GM21390 (cell line): Measurements from ENCODE around the gene WDR76.
"Not testable (repeated sequence)": the region's sequence is repeated elsewhere in the genome, so short reads cannot be mapped to it uniquely, and the experiment has no call there.

Experiments
- ATAC-seq: cut with Tn5 transposase; IDR thresholded peaks from one replicate; pipeline ENCODE4 v1.9.1; 2021; ENCODE audit not compliant: unreplicated experiment

WDR76 gene

GRCh38 chr15:43815064-43815463, 11.7 kb upstream of the WDR76 start:
- not testable (repeated sequence) for ATAC-seq

DNA sequence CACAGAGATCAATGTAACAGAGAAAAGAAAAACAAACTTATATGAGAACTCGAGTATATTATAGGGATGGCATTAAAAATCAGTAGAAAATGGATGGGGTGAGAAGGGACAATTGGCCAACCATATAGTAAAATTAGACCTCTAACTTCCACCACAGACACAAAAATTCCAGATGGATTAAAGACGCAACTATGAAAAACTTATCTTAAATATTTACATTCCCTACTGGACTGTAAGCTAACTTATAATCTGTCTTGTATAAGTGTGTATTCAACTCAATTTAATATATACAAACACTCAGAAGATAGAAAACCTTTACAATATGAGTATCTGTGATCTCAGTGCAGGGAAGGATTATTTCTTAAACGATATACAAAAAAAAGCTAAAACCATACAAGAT, 5.3 kb upstream of the WDR76 start:
- ATAC-seq: no peak

DNA sequence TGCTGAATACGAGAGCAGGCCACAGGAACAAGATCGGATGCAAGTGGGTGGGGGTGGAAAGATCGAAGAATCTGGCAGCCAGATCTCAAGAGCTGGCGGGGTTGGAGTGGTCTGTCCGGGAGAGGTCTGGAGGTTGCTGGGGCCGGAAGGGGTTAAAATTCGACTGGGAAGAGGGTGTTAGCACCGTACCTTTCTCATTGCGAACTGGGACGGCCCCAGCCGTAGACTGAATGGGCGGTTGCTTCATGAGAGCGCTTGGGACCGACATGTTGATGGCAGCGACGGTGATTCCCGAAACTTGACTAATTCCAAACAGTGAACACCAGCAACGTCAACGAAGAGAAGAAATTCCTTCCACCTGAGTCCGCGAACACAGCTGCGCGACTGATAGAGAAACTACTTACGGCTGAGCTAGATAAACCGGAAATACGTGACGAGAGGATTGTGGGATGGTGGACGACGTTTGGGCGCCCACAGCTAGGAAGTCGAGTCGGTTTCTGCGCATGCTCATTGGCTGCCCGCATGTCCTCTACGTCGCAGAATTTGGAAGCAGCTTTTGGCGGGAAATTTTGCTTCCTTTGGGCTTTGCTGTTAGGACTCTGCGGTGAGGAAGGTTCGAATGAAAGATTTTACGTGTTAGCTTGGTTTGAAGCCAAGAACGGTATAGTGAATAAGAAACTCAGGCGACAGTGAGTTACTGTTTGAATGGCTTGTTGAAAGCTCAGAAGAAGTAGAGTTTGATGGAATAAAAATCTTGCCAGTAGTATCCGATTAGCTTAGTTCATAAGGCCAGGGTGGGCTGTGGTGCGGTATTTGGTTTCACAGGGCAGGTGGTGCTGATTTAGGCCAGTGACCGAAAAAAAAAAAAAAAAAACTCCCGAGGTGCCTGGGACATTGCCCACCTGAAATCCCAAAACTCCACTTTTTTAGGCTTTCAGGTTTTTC, 2.2 kb upstream of the WDR76 start, which contains the start of gene MFAP1:
TSS of gene MFAP1 (minus strand) at position 389 of the 945 bp plus-strand sequence. CDS start at position 268, 121 bp downstream.
- ATAC-seq: peak; percentile 78

DNA sequence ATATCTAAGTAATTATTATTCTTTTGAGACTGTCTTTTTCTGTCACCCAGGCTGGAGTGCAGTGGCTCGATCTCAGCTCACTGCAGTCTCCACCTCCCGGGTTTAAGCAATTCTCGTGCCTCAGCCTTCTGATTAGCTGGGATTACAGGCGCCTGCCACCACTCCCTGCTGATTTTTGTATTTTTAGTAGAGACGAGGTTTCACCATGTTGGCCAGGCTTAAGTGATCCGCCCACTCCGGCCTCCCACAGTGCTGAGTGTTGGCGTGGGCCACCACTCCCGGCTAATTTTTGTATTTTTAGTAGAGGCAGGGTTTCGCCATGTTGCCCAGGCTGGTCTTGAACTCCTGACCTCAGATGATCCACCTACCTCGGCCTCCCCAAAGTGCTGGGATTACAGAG, 1.5 kb upstream of the WDR76 start:
- ATAC-seq: not testable (repeated sequence)

- ATAC-seq: no peak
Measured at GRCh38 chr15:43826029-43826507, 734 bp upstream of the WDR76 start.

GRCh38 chr15:43828061-43828657, 1.4 kb downstream of the WDR76 start:
- ATAC-seq: no peak

GRCh38 chr15:43829951-43830540, 3.2 kb downstream of the WDR76 start:
- not testable (repeated sequence) for ATAC-seq

DNA sequence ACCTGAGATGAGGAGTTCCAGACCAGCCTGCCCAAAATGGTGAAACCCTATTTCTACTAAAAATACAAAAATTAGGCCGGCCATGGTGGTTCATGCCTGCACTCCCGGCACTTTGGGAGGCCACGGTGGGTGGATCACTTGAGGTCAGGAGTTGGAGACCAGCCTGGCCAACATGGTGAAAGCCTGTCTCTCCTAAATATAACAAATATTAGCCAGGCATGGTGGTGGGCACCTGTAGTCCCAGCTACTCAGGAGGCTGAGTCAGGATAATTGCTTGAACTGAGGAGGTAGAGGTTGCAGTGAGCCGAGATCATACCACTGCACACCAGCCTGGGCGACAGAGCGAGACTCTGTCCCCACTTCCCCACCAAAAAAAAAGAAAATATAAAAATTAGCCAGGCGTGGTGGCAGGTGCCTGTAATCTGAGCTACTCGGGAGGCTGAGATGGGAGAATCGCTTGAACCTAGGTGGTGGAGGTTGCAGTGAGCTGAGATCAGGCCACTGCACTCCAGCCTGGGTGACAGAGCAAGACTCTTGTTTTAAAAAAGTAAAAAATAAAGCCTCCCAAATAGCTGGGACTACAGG, 4.0 kb downstream of the WDR76 start:
- ATAC-seq: not testable (repeated sequence)

DNA sequence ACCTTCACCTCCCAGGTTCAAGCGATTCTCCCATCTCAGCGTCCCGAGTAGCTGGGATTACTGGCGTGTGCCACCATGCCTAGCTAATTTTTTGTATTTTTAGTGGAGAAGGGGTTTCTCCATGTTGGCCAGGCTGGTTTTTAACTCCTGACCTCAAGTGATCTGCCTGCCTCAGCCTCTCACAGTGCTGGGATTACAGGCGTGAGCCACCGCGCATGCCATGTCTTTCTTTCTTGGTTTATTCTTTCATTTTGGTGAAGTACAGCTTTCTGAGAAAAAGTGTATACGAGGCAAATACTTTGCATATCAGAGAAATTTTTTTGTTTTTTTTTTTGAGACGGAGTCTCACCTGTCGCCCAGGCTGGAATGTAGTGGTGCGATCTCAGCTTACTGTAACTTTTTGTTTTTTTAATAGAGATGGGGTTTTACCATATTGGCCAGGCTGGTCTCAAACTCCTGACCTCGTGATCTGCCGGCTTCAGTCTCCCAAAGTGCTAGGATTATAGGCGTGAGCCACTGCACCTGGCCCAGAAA, 4.8 kb downstream of the WDR76 start:
- not testable (repeated sequence) for ATAC-seq

- not testable (repeated sequence) for ATAC-seq
Measured at GRCh38 chr15:43832485-43832884, 5.7 kb downstream of the WDR76 start.

GRCh38 chr15:43845421-43845820, 18.6 kb downstream of the WDR76 start:
- ATAC-seq: no peak

- ATAC-seq: no peak
Measured at GRCh38 chr15:43851251-43851650, 24.4 kb downstream of the WDR76 start.

- no peak for ATAC-seq
Measured at GRCh38 chr15:43852607-43853006, 25.8 kb downstream of the WDR76 start.

DNA sequence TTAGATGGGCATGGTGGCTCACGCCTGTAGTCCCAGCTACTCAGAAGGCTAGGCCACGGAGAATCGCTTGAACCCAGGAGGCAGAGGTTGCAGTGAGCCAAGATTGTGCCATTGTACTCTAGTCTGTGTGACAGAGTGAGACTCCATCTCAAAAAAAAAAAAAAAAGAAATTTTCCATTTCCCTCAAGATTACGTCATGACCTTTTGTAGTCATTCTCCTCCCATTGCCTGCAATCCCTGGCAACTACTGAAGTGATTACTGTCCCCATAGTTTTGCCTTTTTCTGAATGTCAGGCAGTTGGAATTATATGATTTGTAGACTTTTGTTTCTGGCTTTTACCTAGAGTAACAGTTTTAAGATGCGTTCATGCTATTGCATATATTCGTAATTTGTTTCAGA, 28.0 kb downstream of the WDR76 start:
- ATAC-seq: no peak

DNA sequence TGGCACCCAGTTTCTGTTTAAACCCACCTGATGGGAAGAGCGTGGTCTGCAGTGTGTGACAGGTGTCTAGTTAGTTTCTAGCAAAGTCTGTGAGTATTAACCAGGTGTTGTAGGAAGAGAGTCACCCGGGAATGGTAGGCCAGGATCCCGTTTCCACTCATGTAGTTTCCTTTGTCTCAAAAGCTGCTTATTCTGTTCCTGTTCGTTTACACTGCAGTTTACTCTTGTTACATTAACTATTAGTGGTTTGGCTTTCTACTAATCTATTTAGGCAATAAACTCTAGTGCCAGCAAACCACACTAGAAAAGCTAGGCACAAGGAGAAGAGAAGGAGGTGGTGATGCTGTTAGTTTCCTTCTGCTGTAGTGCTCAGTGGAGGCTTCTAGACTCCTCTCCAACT, 32.7 kb downstream of the WDR76 start:
- no peak for ATAC-seq

DNA sequence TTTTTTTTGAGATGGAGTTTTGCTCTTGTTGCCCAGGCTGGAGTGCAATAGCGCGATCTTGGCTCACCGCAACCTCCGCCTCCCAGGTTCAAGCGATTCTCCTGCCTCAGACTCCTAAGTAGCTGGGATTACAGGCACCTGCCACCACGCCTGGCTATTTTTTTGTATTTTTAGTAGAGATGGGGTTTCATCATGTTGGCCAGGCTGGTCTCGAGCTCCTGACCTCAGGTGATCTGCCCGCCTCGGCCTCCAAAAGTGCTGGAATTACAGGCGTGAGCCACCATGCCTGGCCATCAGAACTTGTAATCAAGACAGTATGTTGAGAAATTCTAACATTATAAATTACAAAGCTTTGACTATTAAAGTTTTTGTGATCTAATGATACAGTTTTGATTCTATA, 39.8 kb downstream of the WDR76 start:
- not testable (repeated sequence) for ATAC-seq

GRCh38 chr15:43867096-43867495, 40.3 kb downstream of the WDR76 start:
- ATAC-seq: no peak

DNA sequence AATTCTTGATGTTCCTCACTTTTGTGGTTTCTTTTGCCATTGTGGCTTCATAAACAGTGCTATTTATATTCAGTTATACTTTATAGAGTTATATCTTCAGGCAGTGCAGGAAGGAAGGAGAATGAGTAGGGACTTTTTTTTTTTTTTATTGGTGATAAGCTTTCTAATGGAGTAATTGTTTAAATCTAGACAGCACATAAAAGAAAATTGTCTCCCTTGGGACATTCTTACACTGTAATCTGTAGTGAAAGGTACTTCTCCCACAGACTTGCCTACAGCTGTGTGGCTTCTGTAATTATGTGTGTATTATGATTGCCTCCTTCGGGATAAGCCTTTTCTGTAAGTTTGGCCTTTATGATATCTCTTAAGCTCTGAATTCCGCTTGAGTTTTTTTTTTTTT, 41.6 kb downstream of the WDR76 start:
- ATAC-seq: no peak

DNA sequence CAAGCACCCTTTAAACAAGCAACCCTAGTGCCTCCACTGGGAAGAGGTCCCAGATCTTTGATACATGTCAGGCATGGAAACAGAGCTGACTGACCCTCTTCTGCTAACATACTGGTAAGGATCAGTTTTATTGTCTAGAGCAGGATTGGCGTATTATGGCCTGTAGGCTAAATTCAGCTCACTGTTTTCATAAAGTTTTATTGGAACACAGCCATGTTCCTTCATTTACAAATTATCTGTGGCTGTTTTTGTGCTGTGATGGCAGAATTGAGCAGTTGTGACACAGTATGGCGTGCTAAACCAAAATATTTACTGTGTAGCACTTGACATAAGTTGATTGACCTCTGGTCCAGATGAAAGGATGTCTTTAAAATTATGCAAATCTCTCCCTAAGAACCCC, 45.0 kb downstream of the WDR76 start:
- no peak for ATAC-seq

DNA sequence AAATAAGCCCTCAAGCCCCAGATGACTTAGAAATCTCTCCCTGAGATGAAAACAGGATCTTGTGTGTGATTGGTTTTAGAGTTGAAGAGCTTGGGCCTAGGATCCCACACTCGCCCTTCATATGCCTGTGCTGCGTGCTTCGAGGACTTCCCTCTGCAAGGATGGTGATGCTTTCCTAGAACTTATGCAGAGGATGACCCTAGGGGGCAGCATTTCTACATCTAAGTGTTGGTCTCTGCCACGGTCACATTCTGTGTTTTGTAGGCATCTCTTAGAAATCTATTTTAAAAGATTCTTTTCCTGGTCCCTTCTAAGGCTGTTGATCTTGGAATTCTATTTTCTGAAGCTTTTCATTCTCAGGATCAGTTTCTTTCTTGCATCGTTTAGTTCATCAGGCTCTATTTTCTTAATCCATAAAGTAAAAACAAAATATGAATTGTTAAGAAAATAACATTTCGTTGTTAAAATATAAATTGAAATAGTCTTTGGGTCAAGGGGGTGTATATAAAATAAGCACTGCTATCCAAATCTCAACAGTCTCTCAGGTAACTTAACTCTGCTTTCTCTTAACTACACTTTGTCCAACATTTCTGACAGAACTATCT, 45.7 kb downstream of the WDR76 start:
- ATAC-seq: no peak

DNA sequence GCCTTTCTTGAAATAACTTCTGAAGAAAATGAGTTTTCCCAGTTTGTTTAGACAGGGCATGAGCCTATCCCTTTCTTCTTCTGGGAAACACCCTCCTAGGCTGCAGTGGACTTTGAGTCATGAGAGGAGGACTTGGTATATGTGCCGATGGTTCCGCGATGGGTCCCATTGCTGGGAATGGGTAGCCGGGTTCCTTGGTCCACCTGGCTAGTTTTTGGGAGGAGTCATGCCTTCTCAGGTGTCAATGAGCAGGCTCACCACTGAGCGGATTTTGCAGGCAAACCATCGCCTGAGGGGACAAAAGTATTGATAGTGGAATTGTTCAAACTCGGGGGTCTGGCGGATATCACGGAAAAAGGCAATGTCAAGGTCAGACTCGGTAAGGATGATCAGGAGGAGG, 46.8 kb downstream of the WDR76 start:
- no peak for ATAC-seq
